Activated naive CD8-positive, alpha-beta T cell treated with anti-CD3 and anti-CD28 coated beads for 36 hours (primary cell): ENCODE data around the gene RPA1. TPM values are rescaled to one million over a fixed set of nuclear protein-coding genes. Genes with fewer than 3 reads are reported as not detected.

Experiments
- DNase-seq: peaks from one replicate; pipeline ENCODE4 v3.0.0; 2021
- H3K27ac Mint-ChIP-seq: one replicate; pipeline ENCODE4 v1.8.0; 2022; ENCODE audit warnings: mild to moderate bottlenecking, moderate library complexity, mixed read lengths
- H3K27me3 Mint-ChIP-seq: one replicate; pipeline ENCODE4 v1.8.0; 2022; ENCODE audit warnings: mild to moderate bottlenecking, mixed read lengths
- H3K36me3 Mint-ChIP-seq: one replicate; pipeline ENCODE4 v1.8.0; 2021; ENCODE audit warnings: mild to moderate bottlenecking, mixed read lengths
- H3K4me1 Mint-ChIP-seq: one replicate; pipeline ENCODE4 v1.8.0; 2021; ENCODE audit warnings: mixed read lengths
- H3K4me3 Mint-ChIP-seq: one replicate; pipeline ENCODE4 v1.8.0; 2022; ENCODE audit warnings: mild to moderate bottlenecking, moderate library complexity, mixed read lengths
- H3K9me3 Mint-ChIP-seq: one replicate; pipeline ENCODE4 v1.8.0; 2022; ENCODE audit warnings: mixed read lengths
- total RNA-seq, 2 experiments: library from RNA; stranded (reverse); gene quantifications; one replicate each; pipeline ENCODE4 v1.2.3, GENCODE V29; 2021

The RPA1 gene
- total RNA-seq, 2 experiments from 2014 or later: 207 to 217 TPM

DNA sequence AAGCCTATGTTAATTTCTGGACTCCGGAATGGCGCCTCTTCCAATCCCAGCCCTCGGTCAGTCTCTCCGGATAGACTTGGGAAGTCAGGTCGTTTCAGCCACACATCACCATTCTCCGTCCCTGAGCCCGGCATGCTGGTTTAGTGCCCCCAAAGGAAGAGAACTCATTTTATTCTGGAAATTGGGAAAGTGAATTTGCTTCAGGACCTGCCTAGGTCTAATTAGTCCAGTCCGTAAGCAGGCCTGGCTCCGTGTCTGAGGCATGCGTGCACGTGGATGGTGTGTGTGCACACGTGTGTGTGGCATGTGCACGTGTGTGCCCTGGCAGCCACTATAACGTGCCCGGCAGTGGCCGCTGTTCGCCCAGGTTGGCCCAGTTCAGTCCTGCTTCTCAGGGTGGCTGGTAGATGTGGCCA is 77.4 kb downstream of the RPA1 start:
- H3K4me1 Mint-ChIP-seq: peaks cover 7% of the 10 kb centered on the region
- no peak for DNase-seq
- H3K27me3 Mint-ChIP-seq: peaks cover 63% of the 10 kb centered on the region
- H3K9me3 Mint-ChIP-seq: no peaks in the 10 kb centered on the region
- no peak overlapping the region for H3K27ac Mint-ChIP-seq
- H3K36me3 Mint-ChIP-seq: no peaks in the 10 kb centered on the region
- no peak overlapping the region for H3K4me3 Mint-ChIP-seq

DNA sequence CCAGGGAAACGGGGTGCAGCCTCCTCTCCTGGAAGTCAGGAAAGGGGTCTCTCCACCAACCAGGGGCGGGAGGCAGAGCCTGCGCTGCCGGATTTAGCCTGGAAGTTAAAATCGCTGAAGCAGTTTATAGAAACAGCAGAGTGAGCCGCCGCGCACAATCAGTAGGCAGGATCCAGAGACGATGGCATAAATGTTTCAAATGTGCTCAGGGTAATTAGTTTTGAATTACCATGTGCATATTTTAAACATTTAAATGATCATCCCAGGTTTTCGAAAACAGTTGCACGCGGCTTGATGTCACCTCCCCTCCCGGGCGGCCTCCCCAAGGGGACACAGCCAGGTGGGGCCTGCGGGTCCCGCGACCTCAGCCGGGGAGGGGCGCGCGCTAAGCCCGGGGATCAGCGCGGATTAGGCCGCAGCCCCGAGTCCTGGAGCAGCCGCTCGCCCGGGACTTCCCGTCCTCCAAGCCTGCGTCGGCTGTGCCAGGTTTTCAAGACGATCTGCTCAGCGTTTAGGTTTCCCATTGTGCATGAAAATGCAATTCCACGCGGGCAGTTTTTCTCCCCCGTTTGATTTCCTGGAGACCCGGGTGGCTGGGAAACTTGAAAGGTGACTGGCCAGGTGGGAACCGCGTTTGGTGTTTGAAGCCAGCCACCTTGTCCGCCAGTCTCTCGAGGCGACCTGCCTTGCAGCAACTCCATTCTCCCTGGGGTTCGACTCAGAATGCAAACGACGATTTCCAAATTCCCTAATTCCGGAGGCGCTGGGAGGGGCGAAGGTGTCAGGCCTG is 78.3 kb downstream of the RPA1 start:
- Mint-ChIP-seq H3K4me3 (peak overlapping the region; percentile 42), H3K27ac (no peak overlapping the region)

DNA sequence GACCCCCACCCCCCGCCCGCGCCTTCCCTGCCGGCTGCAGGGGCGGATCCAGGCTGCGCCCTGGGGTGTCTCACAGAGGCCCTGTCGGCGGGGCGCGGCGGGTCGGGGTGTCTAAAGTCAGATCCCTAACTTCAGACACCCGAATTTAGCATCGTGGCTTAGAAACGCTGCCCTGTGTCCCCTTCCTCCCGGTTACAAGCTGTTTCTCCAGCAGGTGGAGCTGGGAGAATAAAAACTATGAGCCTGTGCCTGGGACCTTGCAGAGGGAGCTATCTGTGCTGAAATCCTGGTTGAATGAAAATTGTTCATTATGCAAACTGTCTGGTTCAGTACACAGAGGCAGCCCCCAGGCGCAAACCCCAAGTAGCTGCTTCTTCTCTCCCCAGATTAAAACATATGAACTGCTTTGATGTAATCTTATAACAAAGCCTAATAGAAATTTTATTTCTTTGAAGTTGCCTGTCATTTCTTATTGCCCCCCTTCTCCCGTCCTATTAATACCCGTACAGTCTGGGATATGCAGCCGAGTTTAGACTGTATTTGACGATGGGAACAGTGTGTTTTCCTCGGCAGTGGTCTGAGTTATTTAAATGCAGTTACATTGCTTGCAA is 79.0 kb downstream of the RPA1 start:
- peaks cover 67% of the 10 kb centered on the region for H3K27me3 Mint-ChIP-seq
- DNase-seq: peak; percentile 37
- H3K27ac Mint-ChIP-seq: no peak overlapping the region
- peaks cover 7% of the 10 kb centered on the region for H3K4me1 Mint-ChIP-seq
- peak overlapping the region; percentile 42 for H3K4me3 Mint-ChIP-seq
- H3K36me3 Mint-ChIP-seq: no peaks in the 10 kb centered on the region
- no peaks in the 10 kb centered on the region for H3K9me3 Mint-ChIP-seq

More for the DNA sequence above, 78.3 kb downstream of the RPA1 start:
- peak; percentile 14 for DNase-seq
- H3K27me3 Mint-ChIP-seq: peaks cover 67% of the 10 kb centered on the region
- H3K36me3 Mint-ChIP-seq: no peaks in the 10 kb centered on the region
- peaks cover 7% of the 10 kb centered on the region for H3K4me1 Mint-ChIP-seq
- H3K9me3 Mint-ChIP-seq: no peaks in the 10 kb centered on the region

DNA sequence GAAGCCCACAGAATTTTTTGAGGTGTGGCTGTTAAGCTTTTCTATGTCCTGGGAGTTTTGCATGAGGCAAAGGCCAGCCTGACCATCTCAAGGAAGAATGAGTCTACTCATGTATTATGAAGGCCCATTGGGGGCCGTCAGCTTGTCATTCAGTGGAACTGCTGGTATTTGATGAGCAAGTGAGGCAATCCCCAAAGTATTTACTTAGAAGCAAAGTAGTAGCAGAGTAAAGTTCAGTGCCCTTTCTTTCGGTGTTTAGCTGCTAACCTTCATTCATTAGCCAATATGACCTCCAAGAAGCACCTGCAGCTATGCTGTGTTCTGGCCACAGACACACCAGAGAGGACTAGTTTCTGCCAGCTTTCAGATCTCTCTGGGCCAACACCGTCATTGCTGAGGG is 80.2 kb downstream of the RPA1 start:
- Mint-ChIP-seq H3K27ac (no peak overlapping the region), H3K36me3 (no peaks in the 10 kb centered on the region), H3K4me3 (no peak overlapping the region), H3K27me3 (peaks cover 64% of the 10 kb centered on the region), H3K4me1 (peaks cover 7% of the 10 kb centered on the region), H3K9me3 (no peaks in the 10 kb centered on the region)
- DNase-seq: no peak

DNA sequence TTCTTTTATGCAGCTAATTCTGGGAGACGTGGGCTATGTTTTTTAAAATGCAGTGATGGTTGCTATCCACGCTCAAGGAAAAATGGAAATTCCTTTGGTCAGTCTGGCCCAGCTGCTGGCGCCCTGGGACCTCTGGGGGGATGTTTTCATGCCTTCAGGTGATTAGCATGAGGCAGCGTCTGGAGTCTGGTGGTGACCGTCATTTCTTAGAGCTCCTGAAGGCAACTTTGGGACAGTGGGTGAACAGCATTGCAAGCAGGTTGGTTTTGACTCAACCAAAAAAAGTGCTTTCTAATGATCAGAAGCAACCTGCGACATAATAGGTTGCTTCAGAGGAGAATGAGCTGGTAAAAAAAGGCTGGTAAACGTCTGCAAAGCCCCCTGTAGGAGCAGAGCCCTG is 82.3 kb downstream of the RPA1 start:
- Mint-ChIP-seq H3K4me1 (peaks cover 7% of the 10 kb centered on the region), H3K27ac (no peak overlapping the region), H3K36me3 (no peaks in the 10 kb centered on the region), H3K4me3 (no peak overlapping the region), H3K9me3 (no peaks in the 10 kb centered on the region), H3K27me3 (peaks cover 45% of the 10 kb centered on the region)
- no peak for DNase-seq

DNA sequence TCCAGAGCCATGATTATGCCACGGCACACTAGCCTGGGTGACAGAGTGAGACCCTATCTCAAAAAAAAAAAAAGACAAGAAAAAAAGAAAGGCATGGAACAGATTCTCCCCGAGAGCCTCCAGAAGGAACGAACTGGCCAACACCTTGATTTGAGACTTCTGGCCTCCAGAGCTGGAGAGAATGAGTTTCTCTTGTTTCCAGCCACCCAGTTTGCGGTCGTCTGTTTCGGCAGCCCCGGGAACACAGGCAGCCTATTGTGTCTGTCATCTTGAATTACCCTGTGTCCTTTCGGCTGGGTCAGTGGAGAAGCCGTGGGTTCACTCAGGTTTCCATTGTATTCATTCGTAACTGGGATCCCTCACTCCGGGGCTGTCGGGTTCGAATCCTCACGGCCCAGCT is 83.9 kb downstream of the RPA1 start:
- Mint-ChIP-seq H3K9me3 (no peaks in the 10 kb centered on the region), H3K4me3 (no peak overlapping the region), H3K27ac (no peak overlapping the region), H3K27me3 (peaks cover 32% of the 10 kb centered on the region), H3K4me1 (peaks cover 4% of the 10 kb centered on the region), H3K36me3 (no peaks in the 10 kb centered on the region)
- DNase-seq: no peak

DNA sequence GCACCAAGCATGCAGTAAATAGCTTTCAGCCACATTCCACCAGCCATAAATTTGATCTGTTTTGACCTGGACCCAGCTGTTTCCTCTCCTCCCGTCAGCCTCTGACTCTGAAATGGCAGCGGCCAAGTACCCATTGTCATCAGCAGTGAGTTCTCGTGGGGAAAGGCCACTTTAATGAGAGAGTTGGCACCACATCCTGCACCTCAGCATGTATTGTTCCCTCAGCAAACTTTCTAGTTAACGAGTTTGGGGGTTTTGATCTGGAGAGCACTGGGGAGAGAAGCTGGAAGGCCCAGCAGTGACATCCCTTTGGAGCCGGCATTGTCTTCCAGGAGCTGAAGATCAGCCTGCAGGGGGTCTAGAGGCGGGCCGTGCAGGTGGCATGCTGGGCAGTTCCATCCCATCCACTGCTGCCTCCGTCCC is 84.9 kb downstream of the RPA1 start:
- no peak for DNase-seq
- Mint-ChIP-seq H3K4me1 (no peaks in the 10 kb centered on the region), H3K27ac (no peak overlapping the region), H3K9me3 (no peaks in the 10 kb centered on the region), H3K4me3 (no peak overlapping the region), H3K27me3 (peaks cover 22% of the 10 kb centered on the region), H3K36me3 (no peaks in the 10 kb centered on the region)

DNA sequence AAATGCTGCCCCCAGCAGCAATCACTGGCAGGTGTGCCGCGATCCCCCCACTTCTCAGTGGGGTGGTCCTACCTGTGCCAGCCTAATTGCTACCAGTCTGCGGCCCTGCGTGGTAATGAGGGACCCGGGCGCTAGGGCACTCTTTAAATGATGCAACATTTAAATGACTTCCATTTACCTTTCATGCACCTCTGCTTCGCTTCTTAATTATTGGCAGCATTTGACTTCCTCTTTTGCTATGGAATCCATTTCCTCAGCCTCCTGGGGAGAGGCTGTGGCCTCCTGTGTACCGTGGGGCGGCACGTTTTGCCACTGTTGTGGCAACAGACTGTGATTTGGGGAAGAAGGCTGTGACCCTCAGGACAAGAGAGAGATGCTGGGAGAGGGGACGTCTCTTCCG is 86.1 kb downstream of the RPA1 start:
- Mint-ChIP-seq H3K27me3 (peaks cover 14% of the 10 kb centered on the region), H3K9me3 (no peaks in the 10 kb centered on the region), H3K4me1 (no peaks in the 10 kb centered on the region), H3K36me3 (no peaks in the 10 kb centered on the region), H3K4me3 (no peak overlapping the region), H3K27ac (no peak overlapping the region)
- no peak for DNase-seq

DNA sequence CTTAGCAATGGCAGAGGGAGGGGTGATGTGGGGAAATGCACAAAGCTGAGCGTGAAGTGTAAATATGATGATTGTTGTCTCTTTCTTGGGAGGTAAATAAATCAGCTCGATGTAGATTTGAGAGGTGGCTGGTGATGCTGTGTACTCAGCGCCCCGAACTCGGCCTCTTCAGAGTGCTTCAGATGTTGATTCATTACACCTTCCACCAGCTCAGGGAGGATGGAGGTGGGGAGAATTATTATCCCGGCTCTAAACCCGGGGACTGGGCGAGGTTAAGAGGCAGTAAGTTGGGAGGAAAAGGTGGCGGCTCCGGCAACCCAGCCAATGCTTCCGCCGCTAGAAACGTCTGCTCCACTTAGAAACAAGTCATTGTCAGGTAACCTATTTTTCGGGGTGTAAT is 86.5 kb downstream of the RPA1 start:
- no peak for DNase-seq
- H3K27me3 Mint-ChIP-seq: peaks cover 13% of the 10 kb centered on the region
- H3K4me1 Mint-ChIP-seq: no peaks in the 10 kb centered on the region
- no peak overlapping the region for H3K4me3 Mint-ChIP-seq
- H3K36me3 Mint-ChIP-seq: no peaks in the 10 kb centered on the region
- H3K9me3 Mint-ChIP-seq: no peaks in the 10 kb centered on the region
- H3K27ac Mint-ChIP-seq: no peak overlapping the region

DNA sequence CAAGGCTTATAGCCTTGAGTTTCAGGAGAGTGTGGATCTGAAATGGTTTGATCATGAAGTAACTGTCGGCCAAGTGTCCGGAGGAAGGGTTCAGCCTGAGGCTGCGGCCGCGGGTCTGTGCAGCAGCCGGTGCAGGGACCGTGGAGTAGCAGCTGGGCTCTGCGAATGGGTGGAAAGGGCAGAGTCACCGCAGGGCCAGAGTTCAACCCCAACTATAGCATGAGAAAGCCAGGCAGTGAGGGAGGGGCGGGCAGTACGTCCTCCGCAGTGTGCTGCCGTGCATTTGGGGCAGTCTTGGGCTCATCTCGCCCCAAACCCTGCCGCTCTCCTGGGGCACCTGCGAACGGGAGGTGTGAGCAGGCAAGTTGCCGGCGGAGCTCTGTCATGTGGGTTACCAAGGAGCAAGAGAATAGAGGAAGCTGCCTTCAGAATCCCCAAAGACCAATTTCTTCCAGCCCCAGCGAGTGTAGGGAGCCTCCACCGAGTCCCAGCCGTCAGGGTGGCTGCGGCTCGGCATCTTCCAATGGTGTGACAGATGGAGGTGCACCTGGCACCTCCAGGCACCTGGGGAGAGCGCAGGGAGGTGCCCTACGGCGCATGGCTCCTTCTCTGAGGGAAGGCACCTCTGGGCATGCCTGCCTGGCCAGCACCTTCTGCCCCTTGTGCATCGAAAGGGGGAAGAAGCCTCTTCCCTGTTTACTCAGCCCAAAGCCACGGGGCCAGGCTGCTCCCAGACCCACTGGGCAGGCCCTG is 87.3 kb downstream of the RPA1 start:
- Mint-ChIP-seq H3K27ac (no peak overlapping the region), H3K4me1 (no peaks in the 10 kb centered on the region), H3K36me3 (no peaks in the 10 kb centered on the region), H3K4me3 (no peak overlapping the region), H3K27me3 (peaks cover 5% of the 10 kb centered on the region), H3K9me3 (no peaks in the 10 kb centered on the region)
- DNase-seq: no peak

DNA sequence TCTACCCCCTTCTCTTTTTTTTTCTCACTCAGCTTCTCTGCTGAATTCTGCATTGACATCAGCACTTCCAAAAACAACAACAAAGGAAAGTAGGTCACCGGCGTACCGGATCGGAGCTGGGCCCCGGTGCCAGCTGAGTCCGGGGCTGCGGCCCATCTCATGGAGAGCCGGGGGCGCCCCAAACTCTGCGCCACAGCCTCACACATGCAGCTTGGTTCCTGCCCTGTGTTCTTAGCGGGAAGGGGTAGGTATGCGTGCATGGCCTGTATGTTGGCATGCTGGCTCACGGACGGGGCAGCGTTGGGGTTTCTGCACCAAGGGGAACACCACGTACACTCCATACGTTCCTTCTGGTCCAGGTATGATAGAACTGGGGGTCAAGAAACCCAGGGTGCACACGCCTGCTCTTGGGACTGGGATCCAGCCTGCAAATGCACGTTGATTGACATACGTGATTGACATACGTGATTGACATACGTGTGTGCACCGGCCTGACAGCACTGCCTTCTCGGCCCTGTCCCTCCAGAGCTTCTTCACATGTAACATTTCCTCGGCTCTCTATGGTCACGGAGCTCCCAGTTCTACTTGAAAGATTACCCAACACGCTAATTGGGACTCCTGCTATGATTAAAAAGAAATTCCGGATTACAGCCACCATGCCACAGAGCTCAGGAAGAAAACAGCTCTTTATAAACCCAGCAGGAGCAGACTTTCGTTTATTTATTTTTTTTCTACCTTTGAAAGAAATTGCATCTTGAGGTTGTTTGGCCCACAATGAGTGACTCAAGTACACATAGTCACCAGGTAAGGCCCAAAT is 88.7 kb downstream of the RPA1 start:
- Mint-ChIP-seq H3K4me1 (no peaks in the 10 kb centered on the region), H3K4me3 (no peak overlapping the region), H3K27ac (no peak overlapping the region), H3K9me3 (no peaks in the 10 kb centered on the region), H3K27me3 (no peaks in the 10 kb centered on the region), H3K36me3 (no peaks in the 10 kb centered on the region)
- DNase-seq: no peak

DNA sequence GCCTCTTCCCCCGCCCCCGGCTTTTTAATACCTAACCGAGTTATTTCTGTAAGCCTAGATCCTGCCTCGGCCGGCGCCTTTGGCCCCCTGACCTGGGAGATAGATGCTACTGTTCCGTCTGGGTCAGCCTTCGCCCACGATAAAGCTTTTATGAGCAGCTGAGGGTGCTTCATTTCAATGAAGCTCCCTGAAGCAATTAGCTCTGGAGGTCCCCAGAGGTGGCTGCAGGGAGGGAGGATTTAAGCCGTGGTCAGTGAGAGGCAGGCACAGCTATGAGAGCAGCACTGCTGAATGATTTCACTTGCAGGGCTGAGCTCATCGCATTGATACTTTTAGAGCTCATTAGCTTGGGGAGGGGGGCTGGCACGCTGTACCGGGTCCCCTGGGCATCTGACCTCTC is 89.4 kb downstream of the RPA1 start:
- no peaks in the 10 kb centered on the region for H3K4me1 Mint-ChIP-seq
- DNase-seq: no peak
- H3K36me3 Mint-ChIP-seq: no peaks in the 10 kb centered on the region
- no peaks in the 10 kb centered on the region for H3K9me3 Mint-ChIP-seq
- H3K27ac Mint-ChIP-seq: no peak overlapping the region
- H3K27me3 Mint-ChIP-seq: no peaks in the 10 kb centered on the region
- H3K4me3 Mint-ChIP-seq: no peak overlapping the region

DNA sequence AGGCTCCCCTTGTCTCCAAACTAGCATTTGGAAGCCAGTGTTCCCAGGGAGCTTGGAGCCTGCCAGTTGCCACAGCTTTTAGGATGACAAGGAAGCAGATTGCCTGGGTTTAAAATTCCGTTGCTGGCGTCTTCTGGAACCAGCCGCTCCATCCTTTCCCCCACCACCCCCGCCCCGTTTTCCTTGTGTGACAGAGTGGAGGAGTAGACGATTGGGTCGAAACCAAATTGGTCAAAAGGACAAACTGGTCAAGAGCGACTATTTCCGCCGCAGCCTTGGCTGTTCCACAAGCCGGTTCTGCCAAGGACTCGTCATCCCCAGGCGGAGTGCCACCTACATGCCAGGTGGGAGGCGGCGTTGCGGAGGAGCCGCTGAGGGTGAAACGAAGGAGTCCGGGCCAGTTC is 91.1 kb downstream of the RPA1 start:
- no peak for DNase-seq
- no peaks in the 10 kb centered on the region for H3K36me3 Mint-ChIP-seq
- no peaks in the 10 kb centered on the region for H3K27me3 Mint-ChIP-seq
- H3K9me3 Mint-ChIP-seq: no peaks in the 10 kb centered on the region
- no peaks in the 10 kb centered on the region for H3K4me1 Mint-ChIP-seq
- no peak overlapping the region for H3K27ac Mint-ChIP-seq
- H3K4me3 Mint-ChIP-seq: no peak overlapping the region

DNA sequence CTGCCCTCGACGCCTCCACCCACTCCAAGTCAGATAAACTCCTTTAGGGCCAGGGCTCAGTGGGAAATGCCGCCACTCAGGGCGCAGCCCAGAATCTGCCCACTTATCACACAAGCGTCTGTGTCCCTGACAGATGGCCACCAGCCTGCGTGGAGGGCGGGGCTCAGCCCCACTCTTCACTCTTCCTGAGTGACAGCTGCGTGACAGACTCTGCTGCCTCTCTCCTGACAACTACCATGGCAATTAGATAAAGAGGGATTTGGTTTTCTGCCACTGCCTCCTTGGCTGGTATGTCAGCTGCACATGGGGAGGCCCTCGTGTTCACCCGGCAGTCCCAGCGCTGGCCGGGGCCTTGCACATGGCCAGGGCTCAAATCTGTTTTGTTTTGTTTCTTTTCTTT is 99.2 kb downstream of the RPA1 start:
- Mint-ChIP-seq H3K4me3 (no peak overlapping the region), H3K27me3 (no peaks in the 10 kb centered on the region), H3K27ac (no peak overlapping the region), H3K9me3 (no peaks in the 10 kb centered on the region), H3K4me1 (no peaks in the 10 kb centered on the region), H3K36me3 (no peaks in the 10 kb centered on the region)
- DNase-seq: no peak

DNA sequence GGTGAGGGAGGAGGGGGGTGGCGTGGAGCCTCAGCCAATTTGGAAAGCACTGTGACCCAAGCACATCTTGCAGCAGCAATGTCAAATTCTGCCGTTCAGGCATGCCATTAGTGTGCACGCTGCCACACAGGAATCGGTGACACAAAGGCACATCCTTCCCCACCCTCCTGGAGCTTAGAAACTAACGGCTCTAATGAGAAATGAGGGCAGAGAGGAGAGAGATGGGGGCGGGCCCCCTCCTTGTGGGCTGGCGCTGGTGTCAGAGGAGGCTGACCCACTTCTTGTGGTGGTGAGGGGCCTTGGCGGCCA is 100.5 kb downstream of the RPA1 start:
- no peaks in the 10 kb centered on the region for H3K36me3 Mint-ChIP-seq
- no peak overlapping the region for H3K4me3 Mint-ChIP-seq
- H3K27me3 Mint-ChIP-seq: no peaks in the 10 kb centered on the region
- DNase-seq: no peak
- H3K27ac Mint-ChIP-seq: no peak overlapping the region
- H3K9me3 Mint-ChIP-seq: no peaks in the 10 kb centered on the region
- no peaks in the 10 kb centered on the region for H3K4me1 Mint-ChIP-seq
